Stimulated activated CD4-positive, alpha-beta T cell treated with anti-CD3 and anti-CD28 coated beads, Interleukin-4, amount 100 ng/mL, for 48 hours (primary cell): ENCODE results near the gene ZBTB34.
A peak's percentile ranks its signal among the peaks of the same experiment; 100 is the strongest.
"Not testable (repeated sequence)": the region's sequence is repeated elsewhere in the genome, so short reads cannot be mapped to it uniquely, and the experiment has no call there.

ENCODE experiments used
- DNase-seq, 2 donors: peaks; one replicate each; pipeline ENCODE4 v3.0.0-alpha.2; 2020; ENCODE audit warnings: low read depth in 2 of 2

ZBTB34 gene

GRCh38 chr9:126860077-126860756, at the start of gene ZBTB34:
Gene ZBTB34, plus strand, starts transcription at chr9:126860639. Its CDS starts 18,761 bp downstream, at chr9:126879400.
- DNase-seq: peak; percentile 52 to 68

GRCh38 chr9:126813072-126813471, 47.4 kb upstream of the ZBTB34 start:
- DNase-seq: no peak

DNA sequence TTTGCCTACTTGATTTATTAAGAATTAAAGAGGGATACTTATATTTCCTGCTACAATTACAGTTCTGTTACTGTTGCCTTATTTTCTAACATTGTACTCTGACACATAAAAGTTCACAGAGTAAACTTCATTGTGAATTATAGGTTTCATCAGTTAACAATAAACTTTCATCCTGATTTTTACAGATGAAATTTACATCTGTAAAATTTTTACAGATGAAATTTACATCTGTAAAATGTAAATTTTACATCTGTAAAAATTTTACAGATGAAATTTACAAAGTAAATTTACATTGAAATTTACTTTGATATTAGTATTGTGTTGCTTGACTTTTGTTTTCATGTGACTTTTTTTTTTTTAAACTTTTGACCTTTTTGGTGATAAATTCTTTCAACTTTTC, 46.3 kb upstream of the ZBTB34 start:
- DNase-seq: no peak

- DNase-seq: not testable (repeated sequence)
Observed at GRCh38 chr9:126817615-126818014, 42.8 kb upstream of the ZBTB34 start.

DNA sequence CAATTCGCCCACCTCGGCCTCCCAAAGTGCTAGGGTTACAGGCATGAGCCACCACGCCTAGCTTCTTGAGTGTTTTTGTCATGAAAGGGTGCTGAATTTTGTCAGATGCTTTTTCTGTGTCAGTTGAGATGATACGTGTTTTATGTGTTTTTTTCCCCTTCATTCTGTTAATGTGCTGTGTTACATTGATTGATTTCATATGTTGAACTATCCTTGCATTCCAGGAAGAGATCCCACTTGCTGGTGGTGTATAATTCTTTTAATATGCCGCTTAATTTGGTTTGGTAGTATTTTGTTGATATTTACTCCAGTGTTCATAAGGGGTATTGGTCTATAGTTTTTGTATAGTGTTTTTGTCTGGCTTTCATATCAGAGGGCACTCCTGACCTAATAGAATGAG, 42.0 kb upstream of the ZBTB34 start:
- no peak for DNase-seq

DNA sequence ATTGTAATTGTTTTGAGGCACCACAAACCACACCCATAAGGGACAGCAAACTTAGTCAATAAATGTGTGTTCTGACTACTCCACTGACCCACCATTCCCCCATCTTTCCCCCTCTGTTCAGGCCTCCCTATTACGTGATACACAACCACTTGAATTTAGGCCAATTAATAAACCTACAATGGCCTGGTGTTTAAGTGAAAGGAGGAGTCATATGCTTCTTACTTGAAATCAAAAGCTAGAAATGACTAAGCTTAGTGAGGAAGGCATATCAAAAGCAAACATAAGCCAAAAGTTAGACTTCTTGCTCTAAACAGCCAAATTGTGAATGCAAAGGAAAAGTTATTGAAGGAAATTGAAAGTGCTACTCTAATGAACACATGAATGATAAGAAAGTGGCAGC, 41.0 kb upstream of the ZBTB34 start:
- no peak for DNase-seq

- no peak for DNase-seq
Observed at GRCh38 chr9:126822278-126822677, 38.2 kb upstream of the ZBTB34 start.

GRCh38 chr9:126822873-126823272, 37.6 kb upstream of the ZBTB34 start:
- no peak for DNase-seq

DNA sequence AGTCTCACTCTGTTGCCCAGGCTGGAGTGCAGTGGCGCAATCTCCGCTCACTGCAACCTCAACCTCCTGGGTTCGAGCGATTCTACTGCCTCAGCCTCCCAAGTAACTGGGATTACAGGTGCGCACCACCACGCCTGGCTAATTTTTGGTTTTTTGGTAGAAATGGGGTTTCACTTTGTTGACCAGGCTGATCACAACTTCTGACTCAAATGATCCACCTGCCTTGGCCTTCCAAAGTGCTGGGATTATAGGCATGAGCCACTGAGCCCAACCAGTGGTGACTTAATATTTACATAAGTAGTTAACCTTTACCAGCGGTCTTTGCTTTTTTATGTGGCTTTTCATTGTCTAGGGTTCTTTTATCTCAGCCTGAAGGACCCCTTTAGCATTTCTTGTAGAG, 36.4 kb upstream of the ZBTB34 start:
- not testable (repeated sequence) for DNase-seq

DNA sequence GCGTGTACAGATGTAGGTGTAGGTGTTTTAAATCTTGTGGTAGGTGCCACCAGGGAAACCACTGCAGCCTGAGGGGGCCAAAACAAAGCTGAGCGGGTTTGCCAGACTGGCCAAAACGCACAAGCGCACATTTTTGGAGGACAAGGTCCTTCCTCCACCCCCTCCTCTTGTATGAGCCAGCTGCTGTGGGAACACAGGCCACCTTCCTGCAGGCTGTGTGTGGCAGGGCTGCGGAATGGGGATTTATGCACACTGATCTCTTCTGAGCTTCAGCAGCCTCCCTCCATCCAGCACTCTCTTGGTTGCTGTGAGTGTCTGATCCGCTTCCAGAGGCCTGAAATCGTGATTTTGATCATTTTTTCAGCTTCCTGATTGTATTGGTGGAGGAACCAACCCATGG, 33.2 kb upstream of the ZBTB34 start:
- DNase-seq: no peak

- no peak for DNase-seq
Observed at GRCh38 chr9:126829035-126829434, 31.4 kb upstream of the ZBTB34 start.

DNA sequence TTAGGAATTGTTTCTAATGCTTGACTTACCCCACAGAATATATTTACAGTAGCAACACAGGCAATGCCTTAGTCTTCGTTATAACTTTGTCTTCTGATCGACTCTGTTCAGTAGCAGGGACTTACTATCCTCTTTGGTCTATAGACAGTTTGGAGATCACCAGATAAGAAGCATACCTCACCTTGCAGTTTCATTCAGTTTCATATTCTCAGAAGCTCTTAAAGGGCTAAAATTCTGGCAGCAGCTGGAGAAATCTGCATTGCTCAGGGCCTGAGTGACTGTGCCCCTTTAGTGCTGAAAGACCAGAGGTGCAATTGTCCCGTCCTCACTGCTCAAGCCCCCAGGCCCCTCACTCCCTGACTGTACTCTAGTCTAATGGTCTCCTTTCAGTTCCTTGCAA, 29.6 kb upstream of the ZBTB34 start:
- DNase-seq: no peak

DNA sequence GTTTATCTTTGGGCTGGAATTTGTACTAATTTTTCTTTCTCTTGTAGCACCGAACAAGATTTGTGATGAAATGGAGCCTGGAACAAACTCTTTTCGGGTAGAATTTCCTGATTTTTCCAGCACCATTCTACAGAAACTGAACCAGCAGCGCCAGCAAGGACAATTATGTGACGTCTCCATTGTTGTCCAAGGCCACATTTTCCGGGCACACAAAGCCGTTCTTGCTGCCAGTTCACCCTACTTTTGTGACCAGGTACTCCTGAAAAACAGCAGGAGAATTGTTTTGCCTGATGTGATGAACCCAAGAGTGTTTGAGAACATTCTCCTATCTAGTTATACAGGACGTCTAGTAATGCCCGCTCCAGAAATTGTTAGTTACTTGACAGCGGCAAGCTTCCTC, 28.0 kb upstream of the ZBTB34 start:
- no peak for DNase-seq

- DNase-seq: no peak
Observed at GRCh38 chr9:126833020-126833419, 27.4 kb upstream of the ZBTB34 start.

DNA sequence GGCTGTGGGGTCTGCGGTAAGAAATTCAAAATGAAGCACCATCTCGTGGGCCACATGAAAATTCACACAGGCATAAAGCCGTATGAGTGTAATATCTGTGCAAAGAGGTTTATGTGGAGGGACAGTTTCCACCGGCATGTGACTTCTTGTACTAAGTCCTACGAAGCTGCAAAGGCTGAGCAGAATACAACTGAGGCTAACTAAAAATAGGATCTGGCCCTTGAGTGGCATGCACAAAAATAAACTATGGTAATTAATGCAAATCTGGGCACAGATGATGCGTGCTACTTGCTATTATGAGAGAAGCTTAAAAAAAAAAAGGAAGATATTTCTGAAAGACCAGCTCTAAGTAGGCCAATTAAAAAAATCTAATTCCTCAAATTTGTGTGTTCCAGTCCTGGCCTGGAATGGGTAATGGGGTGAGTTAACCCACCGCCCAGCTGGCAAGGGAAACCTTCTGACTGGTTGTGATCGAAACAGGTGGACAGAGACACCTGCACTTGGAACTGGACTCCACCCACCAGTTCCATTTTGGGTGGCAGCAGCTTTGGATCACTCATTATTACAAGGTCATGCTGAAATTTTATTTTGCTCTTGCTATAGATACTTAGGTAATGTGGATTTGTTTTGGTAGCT, 26.6 kb upstream of the ZBTB34 start:
- DNase-seq: no peak

DNA sequence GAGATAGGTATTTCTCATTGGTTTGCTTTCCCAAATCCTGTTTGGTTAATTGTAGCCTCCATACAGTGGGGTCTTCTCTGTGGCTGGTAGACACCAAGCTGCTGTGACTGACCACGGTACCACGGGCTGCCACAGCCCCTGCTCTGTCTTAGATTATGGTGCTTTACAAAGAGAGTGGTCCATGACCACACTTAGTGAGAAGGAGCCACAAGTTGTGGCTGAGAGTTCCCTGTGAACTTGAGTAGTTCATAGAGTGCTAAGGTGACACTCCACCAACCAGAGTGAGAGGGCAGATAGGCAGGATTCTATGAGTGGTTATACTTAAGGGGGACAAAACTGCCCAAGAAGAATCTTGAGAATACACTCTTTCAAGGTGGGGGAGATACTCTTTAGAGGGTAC, 25.8 kb upstream of the ZBTB34 start:
- DNase-seq: no peak

GRCh38 chr9:126836216-126836615, 24.2 kb upstream of the ZBTB34 start:
- no peak for DNase-seq

DNA sequence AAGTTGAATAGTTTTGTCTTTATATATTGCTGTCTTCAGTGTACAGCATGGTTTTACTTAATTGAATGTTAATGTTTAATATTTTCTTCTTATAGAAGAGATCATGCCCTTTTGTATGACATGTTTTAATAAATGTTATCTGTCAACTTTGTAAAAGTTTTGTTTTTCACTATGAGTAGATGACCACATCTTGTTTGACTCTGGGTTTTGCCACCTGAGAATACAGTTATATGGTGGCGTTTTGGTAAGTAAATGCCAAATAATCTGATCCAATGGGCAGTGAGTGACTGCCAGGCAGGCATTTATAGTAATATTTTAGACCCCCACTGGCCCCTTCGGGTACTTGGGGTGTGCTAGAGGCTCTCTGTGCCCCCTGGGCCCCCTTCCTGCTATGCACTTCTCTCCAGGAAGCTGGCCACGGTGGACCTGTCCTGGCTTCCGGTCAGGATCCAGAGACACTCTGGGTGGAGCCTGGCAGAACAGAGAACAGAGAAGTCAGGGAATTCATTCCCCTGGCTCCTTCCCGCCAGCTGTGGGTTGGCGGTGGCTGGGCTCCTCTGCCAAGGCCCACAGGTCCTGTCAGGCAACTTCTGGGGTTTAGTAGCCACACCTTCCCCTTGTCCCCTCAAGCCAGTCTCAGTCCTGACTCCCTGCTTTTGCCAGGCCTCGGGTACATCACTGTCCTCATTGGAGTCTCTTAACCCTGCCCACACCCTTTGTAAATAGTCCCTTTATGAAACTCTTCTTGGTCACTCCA, 22.2 kb upstream of the ZBTB34 start:
- no peak for DNase-seq

DNA sequence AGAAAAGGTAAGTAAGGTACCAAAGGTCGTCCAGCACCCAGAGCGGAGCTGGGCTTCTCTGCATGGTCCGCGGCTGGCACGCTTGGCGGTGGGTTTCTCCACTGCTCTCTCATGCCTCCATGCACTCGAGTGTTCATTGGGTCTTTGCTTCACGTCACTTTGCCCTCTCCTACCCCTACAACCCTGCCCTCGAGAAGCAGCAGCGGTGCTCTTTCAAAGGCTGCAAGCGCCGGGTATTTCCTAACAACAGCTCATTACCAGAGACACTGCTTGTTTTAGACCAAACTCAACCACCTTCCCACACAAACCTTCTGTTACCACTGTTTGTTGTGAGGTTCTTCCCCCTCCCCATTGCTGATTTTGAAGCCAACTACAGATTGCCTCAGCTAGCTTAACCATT, 21.5 kb upstream of the ZBTB34 start:
- no peak for DNase-seq

DNA sequence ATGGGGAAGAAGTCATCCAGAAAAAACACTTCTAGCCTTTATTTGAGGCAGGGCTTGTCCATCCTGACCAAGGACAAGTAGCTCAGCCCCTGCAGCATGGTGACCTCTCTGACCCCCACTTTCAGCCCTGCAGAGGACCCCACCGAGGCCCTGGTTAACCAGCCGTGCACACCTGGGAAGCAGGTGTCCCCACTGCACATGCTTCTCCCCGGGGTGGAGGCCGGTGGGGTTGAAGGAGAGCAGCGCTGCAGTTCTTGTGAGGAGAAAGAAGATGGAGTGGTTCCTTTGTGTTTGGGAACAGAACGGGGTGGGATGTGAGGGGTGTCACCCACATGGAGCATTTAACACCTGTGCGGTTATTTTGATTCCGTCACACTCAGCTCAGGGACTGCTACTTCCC, 21.1 kb upstream of the ZBTB34 start:
- no peak for DNase-seq

DNA sequence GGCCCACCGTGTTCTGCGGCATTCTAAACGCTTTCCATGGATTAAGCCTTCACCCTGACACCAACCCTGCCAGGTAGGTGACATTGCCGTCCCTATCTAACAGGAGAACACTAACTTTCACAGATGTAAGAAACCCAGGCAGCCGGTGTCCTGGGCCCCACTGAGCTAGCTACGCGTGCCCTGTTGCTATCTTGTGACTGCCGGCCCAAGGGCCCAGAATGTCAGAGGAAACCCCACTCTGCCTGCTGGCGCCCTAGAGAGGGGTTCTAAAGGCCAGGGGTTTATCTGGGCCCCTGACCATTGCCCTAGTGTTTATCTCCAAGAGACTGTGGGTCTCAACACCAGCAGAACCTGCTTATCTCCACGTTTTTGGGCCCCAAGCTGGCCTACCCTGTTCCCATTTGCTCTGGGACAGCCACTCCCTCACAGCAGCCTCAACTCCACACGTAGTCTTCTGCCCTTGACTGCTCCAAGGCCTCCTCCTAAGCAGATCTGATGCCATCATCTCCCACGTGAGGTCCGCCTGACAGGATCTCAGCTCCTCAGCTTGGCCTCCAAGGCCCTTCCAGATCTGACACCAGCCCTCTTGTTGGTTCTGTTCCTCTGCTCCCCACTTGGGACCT, 18.1 kb upstream of the ZBTB34 start:
- no peak for DNase-seq

GRCh38 chr9:126842977-126843799, 17.3 kb upstream of the ZBTB34 start:
- DNase-seq: no peak
